SJSA1 (cell line): ENCODE results near the gene ZNF534. TPM values are rescaled to one million over a fixed set of nuclear protein-coding genes. Genes with fewer than 3 reads are reported as not detected.
"Not testable (repeated sequence)": the region's sequence is repeated elsewhere in the genome, so short reads cannot be mapped to it uniquely, and the experiment has no call there.

Experiments used
- DNase-seq, 2 experiments: peaks; one replicate each; pipeline ENCODE4 v3.0.0-alpha.2; 2015 to 2020; ENCODE audit warnings: low spot score in 2 of 2, low read depth in 1 of 2
- H3K27ac ChIP-seq: fragments of 250-450 bp; sonication (Bioruptor Pico); 2 replicates; pipeline ENCODE4 v1.5.1; 2020; ENCODE audit warnings: mild to moderate bottlenecking, moderate library complexity
- H3K27me3 ChIP-seq: fragments of 250-450 bp; sonication (Bioruptor Pico); replicated peaks from 2 replicates; pipeline ENCODE4 v1.5.1; 2020; ENCODE audit warnings: mild to moderate bottlenecking, moderate library complexity
- H3K36me3 ChIP-seq: fragments of 250-450 bp; sonication (Bioruptor Pico); 2 replicates; pipeline ENCODE4 v1.5.1; 2020; ENCODE audit warnings: mild to moderate bottlenecking
- H3K4me1 ChIP-seq: fragments of 250-450 bp; sonication (Bioruptor Pico); replicated peaks from 2 replicates; pipeline ENCODE4 v1.6.1; 2021; ENCODE audit warnings: mild to moderate bottlenecking
- H3K4me3 ChIP-seq: fragments of 250-450 bp; sonication (Bioruptor Pico); 2 replicates; pipeline ENCODE4 v1.5.1; 2020; ENCODE audit warnings: mild to moderate bottlenecking
- H3K9me3 ChIP-seq: fragments of 250-450 bp; sonication (Bioruptor Pico); replicated peaks from 2 replicates; pipeline ENCODE4 v1.5.1; 2020; ENCODE audit warnings: mild to moderate bottlenecking
- total RNA-seq: library from RNA; depleted of rRNA; stranded (reverse); fragments of >200 nt; shearing (Covaris generic); gene quantifications from 2 replicates; pipeline ENCODE4 v1.2.3, GENCODE V29; 2014; rRNA removed

Gene ZNF534
- total RNA-seq, 1 experiment from 2014 or later = not detected

DNA sequence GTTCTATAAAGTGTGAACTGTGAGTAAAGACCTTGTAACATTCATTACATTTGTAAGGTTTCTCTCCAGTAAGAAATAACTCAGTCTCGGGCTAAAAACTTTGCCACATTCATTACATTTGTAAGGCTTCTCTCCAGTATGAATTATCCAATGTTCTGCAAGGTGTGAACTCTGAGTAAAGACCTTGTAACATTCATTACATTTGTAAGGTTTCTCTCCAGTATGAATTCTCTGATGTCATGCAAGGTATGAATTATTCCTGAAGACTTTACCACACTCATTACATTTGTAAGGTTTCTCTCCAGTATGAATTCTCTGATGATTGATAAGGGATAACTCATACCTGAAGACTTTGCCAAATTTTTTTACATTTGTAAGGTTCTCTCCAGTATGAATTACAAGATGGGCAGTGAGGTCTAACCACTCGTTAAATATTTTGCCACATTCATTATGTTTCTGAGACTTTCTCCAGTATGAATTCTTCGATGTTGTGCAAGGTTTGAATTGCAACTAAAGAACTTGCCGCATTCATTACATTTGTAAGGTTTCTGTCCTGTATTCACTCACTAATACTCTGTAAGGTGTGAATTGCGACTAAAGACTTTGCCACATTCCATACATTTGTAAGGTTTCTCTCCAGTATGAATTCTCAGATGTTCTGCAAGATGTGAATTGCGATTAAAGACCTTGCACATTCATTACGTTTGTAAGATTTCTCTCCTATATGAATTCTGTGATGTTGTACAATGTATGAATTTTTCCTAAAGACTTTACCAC is 45.6 kb downstream of the ZNF534 start:
- H3K36me3 ChIP-seq = no peaks in the 10 kb centered on the region
- peaks cover 30% of the 10 kb centered on the region for H3K9me3 ChIP-seq
- no peak for DNase-seq
- no peak overlapping the region for H3K4me3 ChIP-seq
- no peak overlapping the region for H3K27ac ChIP-seq
- no peaks in the 10 kb centered on the region for H3K27me3 ChIP-seq
- H3K4me1 ChIP-seq = no peaks in the 10 kb centered on the region

DNA sequence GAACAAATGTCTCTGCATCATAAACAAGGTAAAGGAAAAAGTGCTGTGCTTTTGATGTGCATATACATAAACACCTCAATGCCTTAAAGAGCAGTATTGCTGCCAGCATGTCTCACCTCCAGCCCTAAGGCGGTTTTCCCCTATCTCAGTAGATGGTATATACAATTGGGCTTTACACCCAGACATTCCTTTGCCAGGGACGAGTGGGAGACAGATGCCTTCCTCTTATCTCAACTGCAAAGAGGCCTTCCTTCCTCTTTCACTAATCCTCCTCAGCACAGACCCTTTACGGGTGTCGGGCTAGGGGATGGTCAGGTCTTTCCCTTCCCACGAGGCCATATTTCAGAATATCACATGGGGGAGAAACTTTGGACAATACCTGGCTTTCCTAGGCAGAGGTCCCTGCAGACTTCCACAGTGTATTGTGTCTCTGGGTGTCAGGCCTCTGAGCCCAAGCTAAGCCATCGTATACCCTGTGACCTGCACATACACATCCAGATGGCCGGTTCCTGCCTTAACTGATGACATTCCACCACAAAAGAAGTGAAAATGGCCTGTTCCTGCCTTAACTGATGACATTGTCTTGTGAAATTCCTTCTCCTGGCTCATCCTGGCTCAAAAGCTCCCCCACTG is 55.3 kb downstream of the ZNF534 start:
- not testable (repeated sequence) for H3K4me1 ChIP-seq, H3K27me3 ChIP-seq, H3K9me3 ChIP-seq, DNase-seq, H3K36me3 ChIP-seq, H3K27ac ChIP-seq, H3K4me3 ChIP-seq

DNA sequence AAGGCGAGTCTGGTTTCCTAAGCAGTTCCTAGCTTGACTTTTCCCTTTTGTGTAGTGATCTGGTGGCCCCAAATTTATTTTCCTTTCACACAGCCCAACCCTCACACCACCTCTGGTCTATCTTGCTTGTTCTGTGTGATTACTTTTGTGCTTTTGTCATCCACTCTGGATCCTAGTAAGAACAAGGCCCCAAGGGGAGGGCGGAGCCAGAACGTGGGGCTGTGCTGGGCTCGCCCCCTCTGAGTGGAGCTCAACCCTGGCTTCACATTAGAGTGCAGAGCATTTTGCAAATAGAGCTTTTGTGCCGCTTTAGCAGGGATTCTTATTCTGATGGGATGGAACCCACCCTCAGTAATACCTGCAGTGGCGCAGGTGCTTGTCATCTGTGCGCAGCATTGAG is 56.1 kb downstream of the ZNF534 start:
- not testable (repeated sequence) for H3K4me3 ChIP-seq, H3K27me3 ChIP-seq, H3K36me3 ChIP-seq, H3K4me1 ChIP-seq, DNase-seq, H3K27ac ChIP-seq, H3K9me3 ChIP-seq

DNA sequence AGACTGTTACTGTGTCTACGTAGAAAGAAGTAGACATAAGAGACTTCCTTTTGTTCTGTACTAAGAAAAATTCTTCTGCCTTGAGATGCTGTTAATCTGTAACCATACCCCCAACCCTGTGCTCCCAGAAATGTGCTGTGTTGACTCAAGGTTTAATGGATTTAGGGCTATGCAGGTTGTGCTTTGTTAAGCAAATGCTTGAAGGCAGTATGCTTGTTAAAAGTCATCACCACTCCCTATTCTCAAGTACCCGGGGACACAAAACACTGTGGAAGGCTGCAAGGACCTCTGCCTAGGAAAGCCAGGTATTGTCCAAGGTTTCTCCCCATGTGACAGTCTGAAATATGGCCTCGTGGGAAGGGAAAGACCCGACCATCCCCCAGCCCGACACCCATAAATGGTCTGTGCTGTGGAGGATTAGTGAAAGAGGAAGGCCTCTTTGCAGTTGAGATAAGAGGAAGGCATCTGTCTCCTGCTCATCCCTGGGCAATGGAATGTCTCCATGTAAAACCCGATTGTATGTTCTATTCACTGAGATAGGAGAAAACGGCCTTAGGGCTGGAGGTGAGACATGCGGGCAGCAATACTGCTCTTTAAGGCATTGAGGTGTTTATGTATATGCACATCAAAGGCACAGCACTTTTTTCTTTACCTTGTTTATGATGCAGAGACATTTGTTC is 56.8 kb downstream of the ZNF534 start:
- not testable (repeated sequence) for H3K27ac ChIP-seq, H3K27me3 ChIP-seq, DNase-seq, H3K4me1 ChIP-seq, H3K9me3 ChIP-seq, H3K4me3 ChIP-seq, H3K36me3 ChIP-seq

DNA sequence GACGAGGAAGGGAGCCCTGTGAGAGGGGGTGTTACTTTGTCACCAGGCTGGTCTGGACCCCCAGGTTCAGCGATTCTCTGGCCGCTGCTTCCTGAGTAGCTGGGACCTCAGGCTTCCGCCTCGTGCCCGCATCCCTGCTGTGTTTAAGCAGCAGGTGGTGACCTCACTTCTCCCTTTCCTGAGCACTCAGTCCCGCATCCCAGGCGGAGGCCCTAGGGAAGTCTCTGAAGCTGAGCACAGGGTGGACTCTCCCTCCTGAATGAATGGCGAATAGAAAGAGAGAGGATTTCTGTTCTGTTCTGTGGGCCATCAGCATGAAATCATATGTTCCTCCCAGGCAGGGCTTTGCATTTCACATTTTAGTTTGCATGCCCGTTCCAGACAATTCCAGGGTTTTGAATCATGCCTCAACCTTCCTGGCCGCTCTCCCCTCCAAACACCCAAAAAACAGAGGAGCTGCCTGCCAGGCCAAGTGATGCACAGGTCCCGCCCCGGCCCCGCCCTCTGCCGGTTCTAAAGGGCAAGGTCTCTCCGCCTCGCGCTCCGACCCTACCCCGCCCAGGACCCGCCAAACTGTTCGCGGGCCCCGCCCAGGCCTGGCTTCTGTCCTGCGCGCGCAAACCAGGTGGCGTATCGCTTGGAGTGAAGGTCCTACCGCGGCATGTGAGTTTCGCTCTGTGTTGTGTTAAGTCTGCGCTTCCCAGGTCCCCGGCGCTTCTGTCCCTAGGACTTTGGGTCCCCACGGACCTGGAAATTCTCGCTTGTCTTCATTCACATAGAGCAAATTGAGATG is 63.4 kb downstream of the ZNF534 start:
- Histone ChIP-seq H3K36me3 (no peaks in the 10 kb centered on the region), H3K27ac (no peak overlapping the region), H3K27me3 (no peaks in the 10 kb centered on the region), H3K4me3 (no peak overlapping the region), H3K9me3 (no peaks in the 10 kb centered on the region; the same call in 1 of the 2 replicates), H3K4me1 (no peaks in the 10 kb centered on the region)
- no peak for DNase-seq

DNA sequence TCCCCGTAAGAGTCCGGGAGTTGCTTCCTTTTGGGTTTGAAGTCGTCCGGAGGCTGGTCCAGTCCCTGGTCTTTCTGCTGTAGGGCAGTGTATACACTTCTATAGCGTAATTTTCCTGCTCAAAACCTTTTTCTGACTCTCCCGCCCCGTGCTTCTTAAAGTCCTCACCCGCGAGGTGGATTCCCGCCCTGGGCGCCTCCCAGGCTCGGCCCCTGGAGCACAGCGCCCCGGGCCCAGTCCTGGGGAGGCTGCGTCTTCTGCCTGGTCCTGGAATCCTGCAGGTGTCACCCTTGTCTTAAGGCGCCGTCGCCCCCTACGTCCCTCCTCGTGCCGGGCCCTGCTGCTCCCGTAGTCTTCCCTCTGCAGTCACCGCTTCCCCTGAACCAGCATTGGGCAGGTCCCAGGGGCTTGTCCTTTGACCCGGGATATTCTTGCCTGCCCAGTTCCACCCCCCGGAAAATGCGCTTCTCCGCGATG is 64.1 kb downstream of the ZNF534 start:
- no peaks in the 10 kb centered on the region; the same call in 1 of the 2 replicates for H3K9me3 ChIP-seq
- no peak overlapping the region for H3K27ac ChIP-seq

DNA sequence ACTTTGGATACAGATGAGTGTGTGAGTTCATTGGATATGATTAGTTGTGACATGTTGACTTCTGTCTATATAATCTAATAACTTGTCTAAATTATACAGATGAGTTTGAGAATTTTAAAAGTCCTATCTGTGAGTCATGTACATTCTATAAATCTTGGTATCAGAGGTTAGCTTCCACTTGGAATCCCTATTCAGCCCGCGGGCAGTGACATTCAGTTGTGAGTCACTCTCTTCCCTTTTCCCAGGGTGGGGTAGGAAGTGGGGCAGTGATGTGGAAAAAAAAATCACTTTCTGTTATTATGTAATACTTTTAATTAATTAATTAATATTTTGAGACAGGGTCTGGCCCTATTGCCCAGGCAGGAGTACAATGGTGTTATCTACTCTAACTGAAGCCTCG is 65.6 kb downstream of the ZNF534 start:
- Histone ChIP-seq H3K27me3 (no peaks in the 10 kb centered on the region), H3K4me1 (no peaks in the 10 kb centered on the region), H3K27ac (no peak overlapping the region), H3K9me3 (no peaks in the 10 kb centered on the region; the same call in 1 of the 2 replicates), H3K4me3 (no peak overlapping the region), H3K36me3 (no peaks in the 10 kb centered on the region)
- DNase-seq = no peak

More for the DNA sequence above, 64.1 kb downstream of the ZNF534 start:
- Histone ChIP-seq H3K36me3 (no peaks in the 10 kb centered on the region), H3K4me3 (no peak overlapping the region), H3K4me1 (no peaks in the 10 kb centered on the region), H3K27me3 (no peaks in the 10 kb centered on the region)
- no peak for DNase-seq

DNA sequence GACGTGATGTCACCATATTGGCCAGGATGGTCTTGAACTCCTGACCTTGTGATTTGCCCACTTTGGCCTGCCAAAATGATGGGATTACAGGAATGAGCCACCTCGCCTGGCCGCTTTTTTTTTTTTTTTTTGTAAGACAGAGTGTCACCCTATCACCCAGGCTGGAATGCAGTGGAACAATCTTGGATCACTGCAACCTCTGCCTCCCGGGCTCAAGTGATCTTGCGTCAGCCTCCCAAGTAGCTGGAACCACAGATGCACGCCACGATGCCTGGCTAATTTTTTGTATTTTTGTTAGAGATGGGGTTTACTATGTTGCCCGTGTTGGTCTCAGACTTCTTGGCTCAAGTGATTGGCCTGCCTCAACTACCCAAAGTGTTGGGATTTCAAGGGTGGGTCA is 69.6 kb downstream of the ZNF534 start:
- no peak overlapping the region for H3K27ac ChIP-seq
- no peak overlapping the region for H3K4me3 ChIP-seq
- DNase-seq = no peak
- H3K9me3 ChIP-seq = no peaks in the 10 kb centered on the region; the same call in 1 of the 2 replicates
- no peaks in the 10 kb centered on the region for H3K27me3 ChIP-seq
- no peaks in the 10 kb centered on the region for H3K36me3 ChIP-seq
- H3K4me1 ChIP-seq = no peaks in the 10 kb centered on the region

DNA sequence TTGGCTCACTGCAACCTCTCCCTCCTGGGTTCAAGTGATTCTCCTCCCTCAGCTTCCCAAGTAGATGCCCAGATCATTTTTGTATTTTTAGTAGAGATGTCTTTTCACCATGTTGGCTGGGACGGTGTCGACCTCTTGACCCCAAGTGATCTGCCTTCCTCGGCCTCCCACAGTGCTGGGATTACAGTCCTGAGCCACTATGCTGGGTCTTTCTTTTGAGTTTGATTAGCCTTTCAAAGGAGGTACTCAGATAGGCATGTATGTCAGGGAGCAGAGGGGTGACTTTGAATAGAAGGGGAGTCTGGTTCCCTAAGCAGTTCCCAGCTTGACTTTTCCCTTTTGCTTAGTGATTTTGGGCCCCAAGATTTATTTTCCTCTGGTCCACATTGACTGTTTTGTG is 71.5 kb downstream of the ZNF534 start:
- H3K36me3 ChIP-seq, H3K27ac ChIP-seq, H3K9me3 ChIP-seq, DNase-seq, H3K4me3 ChIP-seq, H3K4me1 ChIP-seq, H3K27me3 ChIP-seq: not testable (repeated sequence)

DNA sequence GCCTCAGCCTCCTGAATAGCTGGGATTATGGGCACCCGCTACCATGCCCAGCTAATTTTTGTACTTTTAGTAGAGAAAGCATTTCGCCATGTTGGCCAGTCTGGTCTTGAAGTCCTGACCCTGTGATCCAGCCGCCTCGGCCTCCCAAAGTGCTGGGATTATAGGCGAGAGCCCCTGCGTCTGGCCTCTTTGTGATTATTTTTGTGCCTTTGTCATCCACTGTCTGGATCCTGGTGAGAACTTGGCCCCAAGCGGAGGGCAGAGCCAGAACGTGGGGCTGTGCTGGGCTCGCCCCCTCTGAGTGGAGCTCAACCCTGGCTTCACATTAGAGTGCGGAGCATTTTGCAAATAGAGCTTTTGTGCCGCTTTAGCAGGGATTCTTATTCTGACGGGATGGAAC is 72.0 kb downstream of the ZNF534 start:
- DNase-seq, H3K9me3 ChIP-seq, H3K4me1 ChIP-seq, H3K27me3 ChIP-seq, H3K27ac ChIP-seq, H3K4me3 ChIP-seq, H3K36me3 ChIP-seq: not testable (repeated sequence)

Other genes starting within 250 kb of the ZNF534 start
- 245 and 250 TPM in 2 replicates for gene PPP2R1A, start 239.1 kb upstream of the ZNF534 start, total RNA-seq
- 10.6 and 12.5 TPM in 2 replicates for gene ZNF766, start 159.6 kb upstream of the ZNF534 start, total RNA-seq
- gene ZNF480, start 132.0 kb upstream of the ZNF534 start, total RNA-seq = 5.8 and 12.8 TPM in 2 replicates
- gene ZNF610, start 92.9 kb upstream of the ZNF534 start, total RNA-seq = 1.6 and 2.5 TPM in 2 replicates
- 7.7 and 8.7 TPM in 2 replicates for gene ZNF880, start 59.2 kb upstream of the ZNF534 start, total RNA-seq
- gene ZNF528, start 31.3 kb upstream of the ZNF534 start, total RNA-seq = 8.6 and 12.6 TPM in 2 replicates
- gene ZNF578, start 24.4 kb downstream of the ZNF534 start, total RNA-seq = 0.58 TPM in 1 of 2 replicates, not detected in the other
- gene ZNF808, start 98.5 kb downstream of the ZNF534 start, total RNA-seq = 5.9 and 12.8 TPM in 2 replicates
- 4.4 and 8.7 TPM in 2 replicates for gene ZNF701, start 141.1 kb downstream of the ZNF534 start, total RNA-seq
- gene ZNF83, start 209.2 kb downstream of the ZNF534 start, total RNA-seq = 22.4 and 37.7 TPM in 2 replicates